Calu3 (cell line): ENCODE results near the gene AKAP13. TPM values are rescaled to one million over a fixed set of nuclear protein-coding genes. Genes with fewer than 3 reads are reported as not detected.
A peak's percentile ranks its signal among the peaks of the same experiment; 100 is the strongest.

Experiments used
- BruUV-seq: library from RNA; stranded (reverse); fragments of 400-500 nt; replicated peaks from 2 replicates; lab custom pipeline; 2021; lab: Mats Ljungman, UMichigan
- CTCF ChIA-PET: fragments of 300-600 bp; sonication (Branson Sonifier 250); formaldehyde crosslinking; loops from one replicate; lab custom pipeline; 2022; ENCODE audit warnings: antibody characterized with exemption; lab: Charles Lee
- DNase-seq: peaks from one replicate; pipeline ENCODE4 v3.0.0; 2022
- H3K27ac Mint-ChIP-seq: one replicate; pipeline ENCODE4 v1.8.0; 2022; ENCODE audit warnings: mixed read lengths; ENCODE audit not compliant: unreplicated experiment
- H3K27me3 Mint-ChIP-seq: one replicate; pipeline ENCODE4 v1.8.0; 2022; ENCODE audit warnings: mixed read lengths; ENCODE audit not compliant: unreplicated experiment
- H3K36me3 Mint-ChIP-seq: one replicate; pipeline ENCODE4 v1.8.0; 2022; ENCODE audit warnings: mild to moderate bottlenecking, moderate library complexity, mixed read lengths; ENCODE audit not compliant: insufficient read depth, unreplicated experiment
- H3K4me1 Mint-ChIP-seq: one replicate; pipeline ENCODE4 v1.8.0; 2022; ENCODE audit warnings: mild to moderate bottlenecking, low read depth, mixed read lengths; ENCODE audit not compliant: unreplicated experiment
- H3K4me3 Mint-ChIP-seq: one replicate; pipeline ENCODE4 v1.8.0; 2022; ENCODE audit warnings: mild to moderate bottlenecking, low read depth, moderate library complexity, mixed read lengths; ENCODE audit not compliant: unreplicated experiment
- H3K9me3 Mint-ChIP-seq: one replicate; pipeline ENCODE4 v1.8.0; 2022; ENCODE audit warnings: low read depth, mixed read lengths; ENCODE audit not compliant: unreplicated experiment
- CTCF ChIP-seq: fragments of 200-600 bp; IDR thresholded peaks from one replicate; pipeline ENCODE4 v1.8.0; 2022; ENCODE audit warnings: antibody characterized with exemption; ENCODE audit not compliant: unreplicated experiment
- intact Hi-C: fragments of 100-400 bp; cut with micrococcal nuclease; formaldehyde crosslinking; loops from one replicate; pipeline ENCODE4 v1.10.0; 2022; ENCODE audit not compliant: unreplicated experiment
- total RNA-seq: library from RNA; stranded (reverse); gene quantifications from 2 replicates; pipeline ENCODE4 v1.2.3, GENCODE V29; 2022

AKAP13 gene
- total RNA-seq, 1 experiment from 2014 or later: 145 TPM

GRCh38 chr15:85620690-85621049 lies 240.3 kb downstream of the AKAP13 start:
- CTCF ChIA-PET: no interaction called here
- Mint-ChIP-seq H3K36me3 (no peaks in the 10 kb centered on the region), H3K27ac (no peak overlapping the region), H3K27me3 (no peaks in the 10 kb centered on the region), H3K4me1 (peaks cover 26% of the 10 kb centered on the region), H3K4me3 (no peak overlapping the region), H3K9me3 (no peaks in the 10 kb centered on the region)
- no peak for TF ChIP-seq CTCF
- BruUV-seq: no TSS peak
- intact Hi-C loops: no loop called here
- DNase-seq: no peak

- no peak for DNase-seq
- no peak for TF ChIP-seq CTCF
- Mint-ChIP-seq H3K27ac (no peak overlapping the region), H3K4me3 (no peak overlapping the region), H3K9me3 (no peaks in the 10 kb centered on the region), H3K36me3 (no peaks in the 10 kb centered on the region), H3K4me1 (peaks cover 22% of the 10 kb centered on the region), H3K27me3 (no peaks in the 10 kb centered on the region)
- intact Hi-C loops: no loop called here
- no TSS peak for BruUV-seq
- CTCF ChIA-PET: no interaction called here
Observed at GRCh38 chr15:85621094-85621493, 240.7 kb downstream of the AKAP13 start.

- no peak overlapping the region for H3K4me3 Mint-ChIP-seq
- no peak for DNase-seq
- H3K36me3 Mint-ChIP-seq: peaks cover 5% of the 10 kb centered on the region
- H3K27me3 Mint-ChIP-seq: no peaks in the 10 kb centered on the region
- H3K27ac Mint-ChIP-seq: peak overlapping the region; percentile 20
- TF ChIP-seq CTCF: no peak
- peaks cover 23% of the 10 kb centered on the region for H3K4me1 Mint-ChIP-seq
- BruUV-seq: no TSS peak
- H3K9me3 Mint-ChIP-seq: no peaks in the 10 kb centered on the region
- intact Hi-C loops: no loop called here
- CTCF ChIA-PET: interaction anchor here (0.6 kb wide), 1 partner anchor 154 kb away, joined by 4 read pairs; no protein-coding TSS in a partner anchor
Observed at GRCh38 chr15:85622221-85622831, 241.9 kb downstream of the AKAP13 start.

- BruUV-seq: no TSS peak
- intact Hi-C loops: no loop called here
- H3K36me3 Mint-ChIP-seq: peaks cover 6% of the 10 kb centered on the region
- CTCF ChIA-PET: interaction anchor here (0.6 kb wide), 1 partner anchor 9 kb away, joined by 9 read pairs; no protein-coding TSS in a partner anchor
- no peak for DNase-seq
- no peaks in the 10 kb centered on the region for H3K9me3 Mint-ChIP-seq
- H3K4me3 Mint-ChIP-seq: no peak overlapping the region
- no peak overlapping the region for H3K27ac Mint-ChIP-seq
- peaks cover 26% of the 10 kb centered on the region for H3K4me1 Mint-ChIP-seq
- TF ChIP-seq CTCF: no peak
- H3K27me3 Mint-ChIP-seq: no peaks in the 10 kb centered on the region
Observed at GRCh38 chr15:85623315-85624049, 243.1 kb downstream of the AKAP13 start.
